HCT116 (cell line): ENCODE data around the gene RAPGEFL1. TPM values are rescaled to one million over a fixed set of nuclear protein-coding genes. Genes with fewer than 3 reads are reported as not detected.
"Not testable (repeated sequence)": the region's sequence is repeated elsewhere in the genome, so short reads cannot be mapped to it uniquely, and the experiment has no call there.

Source experiments
- ATAC-seq: fragments of 200-7000 bp; cut with Tn5 transposase; 2 replicates; pipeline ENCODE4 v1.9.1; 2020; ENCODE audit warnings: mild to moderate bottlenecking, moderate library complexity
- BruUV-seq: library from RNA; stranded (reverse); fragments of 400-500 nt; replicated peaks from 2 replicates; lab custom pipeline; 2021; lab: Mats Ljungman, UMichigan
- CTCF ChIA-PET: fragments of 300-600 bp; sonication (Branson Sonifier 250); formaldehyde crosslinking; loops from one replicate; lab custom pipeline; 2021; ENCODE audit warnings: antibody characterized with exemption; lab: Charles Lee
- POLR2A ChIA-PET: fragments of 300-600, 350-600 bp; sonication (Branson Sonifier 250); formaldehyde crosslinking; loops from one replicate; lab custom pipeline; 2021; ENCODE audit warnings: antibody characterized with exemption; lab: Charles Lee
- RAD21 ChIA-PET, 2 experiments: fragments of 300-600 bp; sonication (Branson Sonifier 250); formaldehyde crosslinking; loops; one replicate each; lab custom pipeline; 2023; ENCODE audit warnings: low total read pairs in 2 of 2; ENCODE audit not compliant: uncharacterized antibody in 2 of 2, unreplicated experiment in 2 of 2, low non-redundant PET in 1 of 2; lab: Charles Lee
- DNase-seq: peaks from one replicate; pipeline ENCODE4 v3.0.0-alpha.2; 2010; ENCODE audit warnings: low read depth, low spot score
- H2AFZ ChIP-seq: fragments of 200-600 bp; shearing (Covaris generic), sonication (generic); 2 replicates; pipeline ENCODE4 v1.6.1; 2017; ENCODE audit warnings: low read depth, mixed run types, mixed read lengths, antibody characterized with exemption, low read length; ENCODE audit not compliant: poor library complexity, severe bottlenecking
- H3K27ac ChIP-seq: 2 replicates; pipeline ENCODE4 v1.5.1; 2012; ENCODE audit warnings: low read depth, low read length
- H3K27me3 ChIP-seq: fragments of 200-600 bp; sonication (generic); 2 replicates; pipeline ENCODE4 v1.6.1; 2016; ENCODE audit warnings: mixed run types, low read length, mixed read lengths; ENCODE audit not compliant: insufficient read depth
- H3K36me3 ChIP-seq, 2 experiments: fragments of 200-500 bp in 1 of 2; fragments of 200-600 bp in 1 of 2; sonication (Bioruptor generic) in 1 of 2; sonication (generic) in 1 of 2; 2 replicates each; pipeline versions ENCODE4 v1.5.1 to v1.6.1; 2014 to 2016; ENCODE audit warnings: low read length in 2 of 2, inconsistent platforms in 1 of 2, mixed read lengths in 1 of 2, mixed run types in 1 of 2; ENCODE audit not compliant: insufficient read depth in 2 of 2, control insufficient read depth in 1 of 2
- H3K4me1 ChIP-seq, 2 experiments: fragments of 200-600 bp in 1 of 2; sonication (generic) in 1 of 2; 2 replicates each; pipeline versions ENCODE4 v1.5.1 to v1.6.1; 2012 to 2017; ENCODE audit warnings: low read length in 2 of 2, inconsistent platforms in 1 of 2, mild to moderate bottlenecking in 1 of 2, mixed read lengths in 1 of 2, mixed run types in 1 of 2, moderate library complexity in 1 of 2; ENCODE audit not compliant: insufficient read depth in 2 of 2, control insufficient read depth in 1 of 2
- H3K4me2 ChIP-seq: fragments of 200-600 bp; sonication (generic); 2 replicates; pipeline ENCODE4 v1.6.1; 2017; ENCODE audit warnings: mixed run types, low read length, mixed read lengths
- H3K4me3 ChIP-seq, 2 experiments: fragments of 200-600 bp in 1 of 2; sonication (generic) in 1 of 2; replicated peaks in 1 of 2; 2 replicates each; pipeline ENCODE4 v1.5.1; 2011 to 2016; ENCODE audit warnings: low read length in 2 of 2, control low read depth in 1 of 2, low read depth in 1 of 2, mild to moderate bottlenecking in 1 of 2, mixed read lengths in 1 of 2, mixed run types in 1 of 2
- H3K79me2 ChIP-seq: fragments of 200-600 bp; sonication (generic); 2 replicates; pipeline ENCODE4 v1.6.1; 2017; ENCODE audit warnings: mild to moderate bottlenecking, mixed run types, low read length, moderate library complexity, mixed read lengths; ENCODE audit not compliant: insufficient read depth
- H3K9ac ChIP-seq: fragments of 200-600 bp; sonication (generic); 2 replicates; pipeline ENCODE4 v1.6.1; 2016; ENCODE audit warnings: low read length, mixed read lengths
- H3K9me2 ChIP-seq: fragments of 200-600 bp; sonication (generic), shearing (Covaris generic); 2 replicates; pipeline ENCODE4 v1.6.1; 2017; ENCODE audit warnings: mixed run types, mild to moderate bottlenecking, moderate library complexity; ENCODE audit not compliant: insufficient read depth
- H3K9me3 ChIP-seq, 2 experiments: fragments of 200-500 bp in 1 of 2; fragments of 200-600 bp in 1 of 2; sonication (Bioruptor generic) in 1 of 2; sonication (generic) in 1 of 2; 2 replicates each; pipeline ENCODE4 v1.6.1; 2014 to 2017; ENCODE audit warnings: low read length in 2 of 2, mixed read lengths in 2 of 2, inconsistent platforms in 1 of 2, low read depth in 1 of 2, mild to moderate bottlenecking in 1 of 2, mixed run types in 1 of 2, moderate library complexity in 1 of 2; ENCODE audit not compliant: control insufficient read depth in 1 of 2, insufficient read depth in 1 of 2
- H4K20me1 ChIP-seq: fragments of 200-600 bp; sonication (generic), shearing (Covaris generic); 2 replicates; pipeline ENCODE4 v1.6.1; 2017; ENCODE audit warnings: mixed run types, mild to moderate bottlenecking, moderate library complexity; ENCODE audit not compliant: insufficient read depth
- CBX3 ChIP-seq: IDR thresholded peaks from 2 replicates; pipeline ENCODE4 v1.6.1; 2012; ENCODE audit warnings: low read depth
- CEBPB ChIP-seq: IDR thresholded peaks from 2 replicates; pipeline ENCODE4 v1.6.1; 2012; ENCODE audit warnings: low read depth
- EGR1 ChIP-seq: IDR thresholded peaks from 2 replicates; pipeline ENCODE4 v1.6.1; 2012; ENCODE audit warnings: low read depth
- EZH2phosphoT487 ChIP-seq: fragments of 200-600 bp; IDR thresholded peaks from 2 replicates; pipeline ENCODE4 v1.6.1; 2018; ENCODE audit warnings: antibody characterized with exemption, borderline replicate concordance
- FOSL1 ChIP-seq: IDR thresholded peaks from 2 replicates; pipeline ENCODE4 v1.6.1; 2012; ENCODE audit warnings: low read depth
- MAX ChIP-seq: IDR thresholded peaks from 2 replicates; pipeline ENCODE4 v1.6.1; 2012
- POLR2A ChIP-seq: IDR thresholded peaks from 2 replicates; pipeline ENCODE4 v1.7.0; 2011; ENCODE audit warnings: borderline replicate concordance; ENCODE audit not compliant: insufficient read depth, insufficient read length; ENCODE audit errors: extremely low read depth
- TCF7L2 ChIP-seq: IDR thresholded peaks from 2 replicates; pipeline ENCODE4 v1.7.0; 2011; ENCODE audit warnings: borderline replicate concordance, inconsistent platforms; ENCODE audit not compliant: insufficient read depth, insufficient read length; ENCODE audit errors: extremely low read depth
- YY1 ChIP-seq: IDR thresholded peaks from 2 replicates; pipeline ENCODE4 v1.6.1; 2011; ENCODE audit warnings: low read length, low read depth, moderate library complexity, mild to moderate bottlenecking; ENCODE audit not compliant: insufficient replicate concordance; ENCODE audit errors: extremely low read depth
- ZFX ChIP-seq: fragments of 450-650 bp; IDR thresholded peaks from 2 replicates; pipeline ENCODE4 v1.6.1; 2017
- ZNF274 ChIP-seq: fragments of 200-500 bp; sonication (Bioruptor generic); IDR thresholded peaks from 2 replicates; pipeline ENCODE4 v1.6.1; 2014; ENCODE audit warnings: mild to moderate bottlenecking, low read depth, low read length, inconsistent platforms
- intact Hi-C: fragments of 100-400 bp; cut with micrococcal nuclease; formaldehyde crosslinking; loops from 2 replicates; pipeline ENCODE4 v1.10.0; 2022
- total RNA-seq: library from RNA; stranded (reverse); gene quantifications from one replicate; pipeline ENCODE4 v1.2.1, GENCODE V29; 2021; ENCODE audit not compliant: unreplicated experiment
- TF ChIP-seq, protein P1 (sequence below): IDR thresholded peaks from 2 replicates; pipeline ENCODE4 v1.6.1; 2012
- TF ChIP-seq, protein P2 (sequence below), 3 experiments: fragments of 200-600 bp in 1 of 3; sonication (generic) in 1 of 3; IDR thresholded peaks in 2 of 3; conservative IDR thresholded peaks in 1 of 3; 2 replicates each; pipeline ENCODE4 v1.5.1; 2012 to 2017; ENCODE audit warnings: low read depth in 2 of 3, low read length in 2 of 3, antibody characterized with exemption in 1 of 3, borderline replicate concordance in 1 of 3, control low read depth in 1 of 3, mild to moderate bottlenecking in 1 of 3, mixed read lengths in 1 of 3, mixed run types in 1 of 3, moderate library complexity in 1 of 3; ENCODE audit not compliant: insufficient read depth in 1 of 3
- TF ChIP-seq, protein P3 (sequence below): IDR thresholded peaks from 2 replicates; pipeline ENCODE4 v1.6.1; 2012; ENCODE audit warnings: low read depth

The RAPGEFL1 gene
- total RNA-seq, 1 experiment from 2014 or later, result 9.7 TPM

- TF ChIP-seq ZNF274 (no peak), FOSL1 (no peak), EGR1 (no peak), YY1 (no peak), TCF7L2 (no peak), CEBPB (no peak), EZH2phosphoT487 (no peak), POLR2A (no peak), ZFX (no peak), CBX3 (no peak), MAX (no peak)
- TF ChIP-seq, protein P1, sequence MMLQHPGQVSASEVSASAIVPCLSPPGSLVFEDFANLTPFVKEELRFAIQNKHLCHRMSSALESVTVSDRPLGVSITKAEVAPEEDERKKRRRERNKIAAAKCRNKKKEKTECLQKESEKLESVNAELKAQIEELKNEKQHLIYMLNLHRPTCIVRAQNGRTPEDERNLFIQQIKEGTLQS, result no peak
- TF ChIP-seq, protein P2, sequence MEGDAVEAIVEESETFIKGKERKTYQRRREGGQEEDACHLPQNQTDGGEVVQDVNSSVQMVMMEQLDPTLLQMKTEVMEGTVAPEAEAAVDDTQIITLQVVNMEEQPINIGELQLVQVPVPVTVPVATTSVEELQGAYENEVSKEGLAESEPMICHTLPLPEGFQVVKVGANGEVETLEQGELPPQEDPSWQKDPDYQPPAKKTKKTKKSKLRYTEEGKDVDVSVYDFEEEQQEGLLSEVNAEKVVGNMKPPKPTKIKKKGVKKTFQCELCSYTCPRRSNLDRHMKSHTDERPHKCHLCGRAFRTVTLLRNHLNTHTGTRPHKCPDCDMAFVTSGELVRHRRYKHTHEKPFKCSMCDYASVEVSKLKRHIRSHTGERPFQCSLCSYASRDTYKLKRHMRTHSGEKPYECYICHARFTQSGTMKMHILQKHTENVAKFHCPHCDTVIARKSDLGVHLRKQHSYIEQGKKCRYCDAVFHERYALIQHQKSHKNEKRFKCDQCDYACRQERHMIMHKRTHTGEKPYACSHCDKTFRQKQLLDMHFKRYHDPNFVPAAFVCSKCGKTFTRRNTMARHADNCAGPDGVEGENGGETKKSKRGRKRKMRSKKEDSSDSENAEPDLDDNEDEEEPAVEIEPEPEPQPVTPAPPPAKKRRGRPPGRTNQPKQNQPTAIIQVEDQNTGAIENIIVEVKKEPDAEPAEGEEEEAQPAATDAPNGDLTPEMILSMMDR (IDR thresholded peaks at IDR 0.05 in 2 of 3, conservative IDR thresholded peaks at IDR 0.05 in 1 of 3; ENCODE audit: borderline replicate concordance in 1 of 3, insufficient read depth in 1 of 3, low read depth in 2 of 3, low read length in 2 of 3), result no peak
- TF ChIP-seq, protein P3, sequence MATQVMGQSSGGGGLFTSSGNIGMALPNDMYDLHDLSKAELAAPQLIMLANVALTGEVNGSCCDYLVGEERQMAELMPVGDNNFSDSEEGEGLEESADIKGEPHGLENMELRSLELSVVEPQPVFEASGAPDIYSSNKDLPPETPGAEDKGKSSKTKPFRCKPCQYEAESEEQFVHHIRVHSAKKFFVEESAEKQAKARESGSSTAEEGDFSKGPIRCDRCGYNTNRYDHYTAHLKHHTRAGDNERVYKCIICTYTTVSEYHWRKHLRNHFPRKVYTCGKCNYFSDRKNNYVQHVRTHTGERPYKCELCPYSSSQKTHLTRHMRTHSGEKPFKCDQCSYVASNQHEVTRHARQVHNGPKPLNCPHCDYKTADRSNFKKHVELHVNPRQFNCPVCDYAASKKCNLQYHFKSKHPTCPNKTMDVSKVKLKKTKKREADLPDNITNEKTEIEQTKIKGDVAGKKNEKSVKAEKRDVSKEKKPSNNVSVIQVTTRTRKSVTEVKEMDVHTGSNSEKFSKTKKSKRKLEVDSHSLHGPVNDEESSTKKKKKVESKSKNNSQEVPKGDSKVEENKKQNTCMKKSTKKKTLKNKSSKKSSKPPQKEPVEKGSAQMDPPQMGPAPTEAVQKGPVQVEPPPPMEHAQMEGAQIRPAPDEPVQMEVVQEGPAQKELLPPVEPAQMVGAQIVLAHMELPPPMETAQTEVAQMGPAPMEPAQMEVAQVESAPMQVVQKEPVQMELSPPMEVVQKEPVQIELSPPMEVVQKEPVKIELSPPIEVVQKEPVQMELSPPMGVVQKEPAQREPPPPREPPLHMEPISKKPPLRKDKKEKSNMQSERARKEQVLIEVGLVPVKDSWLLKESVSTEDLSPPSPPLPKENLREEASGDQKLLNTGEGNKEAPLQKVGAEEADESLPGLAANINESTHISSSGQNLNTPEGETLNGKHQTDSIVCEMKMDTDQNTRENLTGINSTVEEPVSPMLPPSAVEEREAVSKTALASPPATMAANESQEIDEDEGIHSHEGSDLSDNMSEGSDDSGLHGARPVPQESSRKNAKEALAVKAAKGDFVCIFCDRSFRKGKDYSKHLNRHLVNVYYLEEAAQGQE, result no peak
- TF ChIP-seq, all 23 proteins: peak for 0
- Histone ChIP-seq H2AFZ (no peak overlapping the region), H3K9me2 (no peaks in the 10 kb centered on the region), H3K27ac (no peak overlapping the region), H3K27me3 (no peaks in the 10 kb centered on the region), H3K9me3 (no peaks in the 10 kb centered on the region), H3K36me3 (no peaks in the 10 kb centered on the region), H4K20me1 (no peaks in the 10 kb centered on the region), H3K79me2 (no peaks in the 10 kb centered on the region), H3K4me1 (peaks cover 2 to 7% of the 10 kb centered on the region in 2 experiments; a peak in 3 of 4 replicates), H3K9ac (no peak overlapping the region), H3K4me3 (no peak overlapping the region), H3K4me2 (no peak overlapping the region)
- DNase-seq (no peak), ATAC-seq (no peak)
- ChIA-PET CTCF (interaction anchor here (2.4 to 2.5 kb wide), 2 partner anchors 16 to 91 kb away, joined by 8 to 9 read pairs; partner anchors contain the start of gene WIPF2), RAD21 (interaction anchor here in 1 of 2 experiments (0.9 kb wide), 1 partner anchor 152 kb away, joined by 3 read pairs; no protein-coding TSS in a partner anchor), POLR2A (no interaction called here)
- intact Hi-C loops, result no loop called here
- BruUV-seq, result no TSS peak
Measured at GRCh38 chr17:40203131-40203530, 25.9 kb downstream of the RAPGEFL1 start.

- H3K9ac ChIP-seq, H3K79me2 ChIP-seq, H3K36me3 ChIP-seq, RAD21 ChIA-PET, H3K4me1 ChIP-seq, intact Hi-C loops, ATAC-seq, H3K9me3 ChIP-seq, BruUV-seq, H3K27ac ChIP-seq, H2AFZ ChIP-seq, H3K9me2 ChIP-seq, H3K4me3 ChIP-seq, H3K4me2 ChIP-seq, H3K27me3 ChIP-seq, POLR2A ChIA-PET, DNase-seq, H4K20me1 ChIP-seq: not testable (repeated sequence)
- CTCF ChIA-PET, result interaction anchor here (0.7 kb wide), 1 partner anchor 353 kb away, joined by 5 read pairs; no protein-coding TSS in a partner anchor
Measured at GRCh38 chr17:40206193-40206592, 28.9 kb downstream of the RAPGEFL1 start.
